Measurements from ENCODE around the gene SIRT6.
A peak's percentile ranks its signal among the peaks of the same experiment; 100 is the strongest.
"Not testable (repeated sequence)": the region's sequence is repeated elsewhere in the genome, so short reads cannot be mapped to it uniquely, and the experiment has no call there.

Gene SIRT6

GRCh38 chr19:4129050-4129449 is 53.3 kb downstream of the SIRT6 start:
- DNase-seq = not testable (repeated sequence)

DNA sequence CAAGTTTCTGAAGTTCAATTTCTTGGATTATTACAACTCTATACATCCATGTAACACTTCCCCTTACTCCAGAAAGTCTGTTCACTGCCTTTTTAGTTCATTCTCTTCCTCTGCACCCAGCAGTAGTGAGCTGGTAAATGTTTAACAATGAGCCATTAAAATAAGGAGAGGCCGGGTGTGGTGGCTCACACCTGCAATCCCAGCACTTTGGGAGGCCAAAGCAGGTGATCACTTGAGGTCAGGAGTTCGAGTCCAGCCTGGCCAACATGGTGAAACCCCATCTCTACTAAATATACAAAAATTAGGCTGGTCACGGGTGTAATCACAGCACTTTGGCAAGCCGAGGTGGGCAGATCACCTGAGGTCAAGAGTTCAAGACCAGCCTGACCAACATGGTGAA is 55.0 kb downstream of the SIRT6 start:
- not testable (repeated sequence) for DNase-seq

GRCh38 chr19:4124638-4125037 is 57.7 kb downstream of the SIRT6 start:
- peak; percentile 17 for DNase-seq

All from activated CD4-positive, alpha-beta T cell treated with anti-CD3 and anti-CD28 coated beads, Interleukin-10, Interleukin-2, amounts not matched to agents 100 ng/mL and 50 ng/mL, durations not matched to agents 16 hours and 8 hours (primary cell).